ENCODE data around the gene GNAQ. TPM values are rescaled to one million over a fixed set of nuclear protein-coding genes. Genes with fewer than 3 reads are reported as not detected.

GNAQ gene
- total RNA-seq, 4 donors from 2014 or later, result 35.4 to 95.7 (median 52.3) TPM

- Histone ChIP-seq H3K9me3 (no peaks in the 10 kb centered on the region), H3K27ac (peak overlapping the region; percentile 35 to 55), H3K4me1 (peaks cover 5 to 29% of the 10 kb centered on the region in 2 donors), H3K4me3 (no peak overlapping the region), H3K27me3 (no peaks in the 10 kb centered on the region), H3K36me3 (no peaks in the 10 kb centered on the region)
- intact Hi-C loops (cut with DNase I; ENCODE audit: low total_unique reads), result no loop called here
- no peak for DNase-seq
- TF ChIP-seq CTCF (IDR thresholded peaks at IDR 0.05), result no peak
- no peak for TF ChIP-seq POLR2A (IDR thresholded peaks at IDR 0.05)
Observed at GRCh38 chr9:77945798-77946197, 85.8 kb downstream of the GNAQ start.

DNA sequence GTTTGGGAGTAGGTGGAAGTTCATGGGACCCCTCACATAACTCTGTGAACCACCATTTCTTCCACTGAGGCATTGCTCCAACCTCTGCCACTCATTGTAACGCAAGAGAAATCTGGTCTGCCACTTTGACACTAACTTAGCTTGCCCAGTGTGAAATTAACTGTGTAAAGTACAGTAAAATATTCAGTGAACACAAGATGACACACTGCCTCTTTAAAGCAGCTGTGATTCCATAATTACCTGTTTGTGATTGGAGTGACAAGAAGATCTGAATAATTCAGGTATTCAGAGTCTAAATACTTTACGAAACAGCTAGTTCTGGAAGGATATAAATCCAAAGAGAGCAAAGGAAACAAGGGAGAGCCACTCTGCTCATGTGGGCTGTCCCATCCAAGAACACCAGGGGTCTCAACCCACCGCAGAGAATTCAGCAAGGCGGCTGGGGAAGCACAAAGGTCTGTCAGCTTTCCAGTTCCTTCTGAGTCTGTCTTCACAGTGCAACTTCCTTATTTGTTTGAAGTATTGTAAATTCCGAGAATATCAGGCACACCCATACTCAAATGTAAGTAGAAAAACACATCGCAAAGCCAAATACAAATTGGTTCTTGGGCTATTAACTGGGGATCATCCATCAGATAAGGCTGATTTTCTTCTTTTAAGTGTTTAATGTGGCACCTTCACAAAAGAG is 86.9 kb downstream of the GNAQ start:
- H3K27ac ChIP-seq, result peak overlapping the region; percentile 35 to 55
- H3K27me3 ChIP-seq, result no peaks in the 10 kb centered on the region
- peaks cover 5 to 29% of the 10 kb centered on the region in 2 donors for H3K4me1 ChIP-seq
- H3K9me3 ChIP-seq, result no peaks in the 10 kb centered on the region
- H3K36me3 ChIP-seq, result no peaks in the 10 kb centered on the region
- no peak for TF ChIP-seq POLR2A (IDR thresholded peaks at IDR 0.05)
- no peak for TF ChIP-seq CTCF (IDR thresholded peaks at IDR 0.05)
- intact Hi-C loops (cut with DNase I; ENCODE audit: low total_unique reads), result no loop called here
- H3K4me3 ChIP-seq, result no peak overlapping the region
- DNase-seq, result no peak

DNA sequence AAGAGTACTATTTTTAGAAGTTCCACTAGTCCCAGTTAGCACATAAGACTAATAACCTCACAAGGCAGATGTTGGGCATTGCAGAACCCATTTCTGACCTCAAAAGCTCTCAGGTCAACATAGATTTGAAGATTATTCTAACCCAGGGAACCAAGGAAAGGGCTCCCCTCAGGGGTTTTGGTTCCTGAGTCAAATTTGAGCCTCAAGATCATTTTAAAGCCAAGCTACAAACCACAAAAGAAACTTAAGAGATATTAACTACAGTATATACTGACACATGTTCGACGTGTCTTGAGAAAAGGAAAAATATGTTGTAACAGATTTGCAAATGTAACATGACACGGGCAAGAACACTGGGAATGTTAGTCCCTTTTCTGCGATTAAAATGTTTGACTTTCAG is 88.6 kb downstream of the GNAQ start:
- intact Hi-C loops (cut with DNase I; ENCODE audit: low total_unique reads), result no loop called here
- Histone ChIP-seq H3K4me1 (peaks cover 5 to 29% of the 10 kb centered on the region in 2 donors), H3K36me3 (no peaks in the 10 kb centered on the region), H3K27ac (no peak overlapping the region), H3K27me3 (no peaks in the 10 kb centered on the region), H3K4me3 (no peak overlapping the region), H3K9me3 (no peaks in the 10 kb centered on the region)
- DNase-seq, result no peak
- no peak for TF ChIP-seq POLR2A (IDR thresholded peaks at IDR 0.05)
- no peak for TF ChIP-seq CTCF (IDR thresholded peaks at IDR 0.05)

- Histone ChIP-seq H3K4me3 (no peak overlapping the region), H3K27me3 (no peaks in the 10 kb centered on the region), H3K9me3 (no peaks in the 10 kb centered on the region), H3K27ac (no peak overlapping the region), H3K36me3 (no peaks in the 10 kb centered on the region), H3K4me1 (peaks cover 0 to 10% of the 10 kb centered on the region in 2 donors)
- TF ChIP-seq CTCF (IDR thresholded peaks at IDR 0.05) (no peak), POLR2A (IDR thresholded peaks at IDR 0.05) (no peak)
- intact Hi-C loops (cut with DNase I; ENCODE audit: low total_unique reads), result no loop called here
- DNase-seq, result no peak
Observed at GRCh38 chr9:77939149-77939668, 92.4 kb downstream of the GNAQ start.

GRCh38 chr9:77938163-77938562 is 93.4 kb downstream of the GNAQ start:
- no peaks in the 10 kb centered on the region for H3K27me3 ChIP-seq
- no peaks in the 10 kb centered on the region for H3K9me3 ChIP-seq
- DNase-seq, result no peak
- intact Hi-C loops (cut with DNase I; ENCODE audit: low total_unique reads), result no loop called here
- no peak overlapping the region for H3K27ac ChIP-seq
- no peaks in the 10 kb centered on the region for H3K36me3 ChIP-seq
- TF ChIP-seq CTCF (IDR thresholded peaks at IDR 0.05) (no peak), POLR2A (IDR thresholded peaks at IDR 0.05) (no peak)
- no peak overlapping the region for H3K4me3 ChIP-seq
- peaks cover 0 to 10% of the 10 kb centered on the region in 2 donors for H3K4me1 ChIP-seq
